ENCODE measurements around the gene GRIP2.

Gene GRIP2

DNA sequence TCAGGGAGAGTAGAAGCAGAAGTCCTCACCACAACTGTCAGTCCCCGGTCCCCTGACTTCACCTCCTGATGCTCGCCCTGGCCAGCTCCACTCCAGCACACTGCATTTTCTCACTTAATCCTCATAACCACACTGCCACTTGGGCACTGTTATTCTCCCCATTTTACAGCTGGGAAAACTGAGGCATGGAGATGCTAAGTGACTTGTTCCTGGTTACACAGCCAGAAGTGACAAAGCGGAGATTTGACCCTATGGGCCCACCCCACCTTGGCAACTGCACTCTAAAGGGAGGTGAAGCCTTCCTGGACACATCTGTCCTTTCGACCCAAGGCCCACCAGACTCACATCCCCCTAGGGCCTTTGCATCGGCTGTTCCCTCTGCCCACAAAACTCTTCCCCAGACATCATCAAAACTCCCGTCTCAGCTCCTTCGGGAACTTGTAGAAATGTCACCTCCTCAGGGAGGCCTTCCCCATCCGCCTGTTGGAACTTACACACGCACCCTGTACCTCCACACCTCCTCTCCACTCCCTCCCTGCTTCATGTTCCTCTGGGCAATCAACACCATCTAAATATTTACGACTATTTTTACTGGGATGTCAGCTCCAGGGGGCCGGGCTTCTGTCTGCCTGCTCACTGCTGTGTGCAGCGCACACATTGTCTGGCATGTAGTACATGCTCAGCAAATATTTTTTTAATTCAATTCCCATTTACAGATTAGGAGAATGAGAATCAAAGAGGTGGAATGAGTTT is 3.1 kb downstream of the GRIP2 start:
- TF ChIP-seq CTCF (IDR thresholded peaks at IDR 0.05) = no peak

GRCh38 chr3:14536055-14536815 is 3.9 kb downstream of the GRIP2 start:
- no peak for TF ChIP-seq CTCF (IDR thresholded peaks at IDR 0.05)

GRCh38 chr3:14535616-14536015 is 4.5 kb downstream of the GRIP2 start:
- no peak for TF ChIP-seq CTCF (IDR thresholded peaks at IDR 0.05)

- no peak for TF ChIP-seq CTCF (IDR thresholded peaks at IDR 0.05)
Measured at GRCh38 chr3:14534516-14535191, 5.5 kb downstream of the GRIP2 start.

- no peak for TF ChIP-seq CTCF (IDR thresholded peaks at IDR 0.05)
Measured at GRCh38 chr3:14533457-14533958, 6.6 kb downstream of the GRIP2 start.

DNA sequence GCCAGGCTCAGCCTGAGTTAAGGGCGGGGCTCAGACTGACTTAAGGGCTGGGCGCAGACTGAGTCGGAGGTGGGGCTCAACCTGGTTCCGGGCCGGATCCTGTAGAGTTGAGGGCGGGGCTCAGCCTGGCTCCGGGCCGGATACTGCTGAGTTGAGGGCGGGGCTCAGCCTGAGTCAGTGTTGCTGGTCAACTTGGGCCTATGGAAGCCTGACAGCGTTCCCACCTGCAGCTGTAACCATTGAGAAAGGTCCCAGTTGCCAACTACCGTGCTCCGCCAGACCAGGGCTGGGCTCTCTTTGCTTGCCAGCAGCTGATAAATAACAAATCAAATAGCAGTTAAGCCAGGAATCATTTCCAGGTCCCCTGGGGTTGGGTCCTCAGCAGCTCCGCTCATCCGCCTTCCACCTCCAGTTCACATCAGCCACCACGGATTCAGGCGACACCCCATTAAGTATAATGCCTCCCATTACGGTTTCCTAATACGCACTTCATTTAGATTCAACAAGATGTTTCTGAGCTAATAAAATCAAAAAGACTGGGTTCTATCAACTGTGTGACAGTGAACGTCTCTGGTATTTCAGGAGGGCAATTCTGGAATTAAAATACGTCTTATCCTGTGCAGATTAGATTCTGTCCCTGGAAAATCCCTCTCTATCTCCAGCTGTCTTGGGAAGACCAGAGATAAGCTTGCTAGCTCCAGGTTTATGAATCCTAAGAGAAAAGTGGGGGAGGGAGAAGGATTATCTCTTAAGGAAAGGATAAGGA is 7.3 kb downstream of the GRIP2 start:
- TF ChIP-seq CTCF (IDR thresholded peaks at IDR 0.05) = no peak

DNA sequence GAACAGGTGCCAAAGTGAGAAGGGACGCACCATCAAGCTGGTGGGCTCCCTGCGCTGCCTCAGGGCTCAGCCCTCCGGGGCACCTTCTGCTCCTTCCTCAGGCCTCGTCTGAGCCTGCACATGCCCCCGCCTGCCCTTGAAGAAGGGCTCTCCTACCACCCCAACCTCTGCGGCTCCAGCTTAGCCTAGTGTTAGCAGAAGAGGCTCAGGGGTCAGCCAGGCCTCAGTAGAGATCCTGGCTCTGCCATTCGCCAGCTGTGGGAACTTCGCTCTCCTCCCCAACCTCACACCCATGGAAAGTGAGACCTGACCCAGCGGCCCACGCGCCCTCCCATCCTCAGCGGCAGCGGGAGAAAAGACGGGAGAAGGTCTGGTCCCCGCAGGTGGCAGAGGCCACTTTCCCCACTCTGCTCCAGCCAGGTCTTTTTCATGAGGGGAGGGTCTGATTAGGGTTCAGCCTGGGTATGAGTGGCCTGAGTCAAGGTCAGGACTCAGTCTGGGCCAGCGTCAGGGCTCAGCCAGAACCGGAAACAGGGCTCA is 8.2 kb downstream of the GRIP2 start:
- TF ChIP-seq CTCF (IDR thresholded peaks at IDR 0.05) = no peak
